Activated CD4-positive, alpha-beta T cell treated with anti-CD3 and anti-CD28 coated beads, Interleukin-10, Interleukin-2, amounts not matched to agents 100 ng/mL and 50 ng/mL, durations not matched to agents 16 hours and 8 hours (primary cell): ENCODE results near the gene FHIP1A.

Source experiments
- DNase-seq: peaks from one replicate; pipeline ENCODE4 v3.0.0-alpha.2; 2020

FHIP1A gene

DNA sequence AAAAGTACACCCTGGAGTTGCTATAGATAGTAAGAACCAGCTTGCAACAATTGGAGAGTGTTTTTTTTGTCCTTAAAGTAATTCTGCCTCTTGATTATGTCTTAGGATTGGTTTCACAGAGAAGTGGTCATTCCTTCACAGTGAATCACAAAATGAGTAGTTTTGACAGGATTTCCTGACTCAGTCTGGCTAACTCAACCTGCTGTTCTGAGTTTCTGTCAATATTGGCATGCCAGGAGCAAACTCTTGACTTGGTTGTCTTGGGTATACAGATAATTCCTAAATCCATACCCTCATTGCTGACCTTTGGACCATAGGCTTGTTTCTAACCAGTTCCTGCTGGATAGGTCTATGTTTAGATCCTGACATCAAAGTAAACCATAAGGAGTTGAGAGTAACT, 9.4 kb downstream of the FHIP1A start:
- DNase-seq = no peak

DNA sequence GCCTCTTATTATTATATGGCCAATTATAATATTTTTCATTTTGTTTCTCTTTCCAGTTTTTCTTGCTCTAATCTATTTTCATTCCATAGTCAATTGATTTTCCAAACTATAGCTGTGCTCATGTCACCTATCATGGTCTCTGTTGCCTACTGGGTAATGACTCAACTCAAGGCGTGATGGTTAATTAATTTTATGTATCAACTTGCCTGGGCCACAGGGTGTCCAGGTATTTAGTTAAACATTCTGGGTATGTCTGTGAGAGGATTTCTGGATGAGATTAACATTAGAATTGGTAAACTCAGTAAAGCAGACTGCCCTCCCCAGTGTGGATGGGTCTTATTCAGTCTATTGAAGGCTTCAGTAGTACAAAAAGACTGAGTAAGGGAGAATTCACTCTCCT, 9.9 kb downstream of the FHIP1A start:
- DNase-seq = no peak

DNA sequence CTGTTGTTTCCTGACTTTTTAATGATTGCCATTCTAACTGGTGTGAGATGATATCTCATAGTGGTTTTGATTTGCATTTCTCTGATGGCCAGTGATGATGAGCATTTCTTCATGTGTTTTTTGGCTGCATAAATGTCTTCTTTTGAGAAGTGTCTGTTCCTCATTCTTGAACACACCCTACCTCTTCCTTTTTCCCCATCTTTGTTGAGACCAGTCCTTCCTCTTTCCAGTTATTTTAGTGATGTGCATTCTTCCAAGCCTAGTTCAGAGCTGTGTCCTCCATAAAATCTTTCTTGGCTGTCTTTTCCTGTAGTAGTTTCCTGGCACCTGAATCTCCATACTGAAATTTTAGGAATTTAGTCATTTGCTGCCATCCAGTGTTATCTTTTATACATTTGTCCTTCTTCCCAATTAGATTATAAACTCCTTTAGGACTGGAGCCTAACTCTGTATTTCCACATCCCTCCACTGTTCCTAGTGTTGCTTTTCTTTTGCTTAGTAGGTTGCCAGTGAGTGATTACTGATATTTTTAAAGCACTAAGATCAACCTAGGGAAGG, 11.4 kb downstream of the FHIP1A start:
- no peak for DNase-seq

DNA sequence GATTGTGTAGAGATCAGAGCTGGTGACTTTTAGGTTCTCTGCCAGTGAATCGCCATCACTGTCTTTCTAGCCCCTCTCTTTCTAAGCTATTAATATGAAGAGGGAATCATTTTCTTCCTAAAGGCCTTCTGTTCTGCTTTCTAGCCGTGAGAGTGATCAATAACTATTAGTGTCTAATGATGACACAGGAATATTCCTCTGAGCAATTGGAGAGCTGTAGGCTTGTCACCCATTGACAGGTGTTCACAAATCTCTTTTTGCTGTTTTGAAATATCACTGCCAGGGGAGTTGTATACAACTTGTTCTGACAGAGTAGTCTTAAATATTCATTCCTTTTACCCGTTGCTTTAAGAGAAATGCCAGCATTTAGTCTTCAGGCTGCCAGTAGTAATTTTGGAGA, 13.9 kb downstream of the FHIP1A start:
- DNase-seq = no peak

DNA sequence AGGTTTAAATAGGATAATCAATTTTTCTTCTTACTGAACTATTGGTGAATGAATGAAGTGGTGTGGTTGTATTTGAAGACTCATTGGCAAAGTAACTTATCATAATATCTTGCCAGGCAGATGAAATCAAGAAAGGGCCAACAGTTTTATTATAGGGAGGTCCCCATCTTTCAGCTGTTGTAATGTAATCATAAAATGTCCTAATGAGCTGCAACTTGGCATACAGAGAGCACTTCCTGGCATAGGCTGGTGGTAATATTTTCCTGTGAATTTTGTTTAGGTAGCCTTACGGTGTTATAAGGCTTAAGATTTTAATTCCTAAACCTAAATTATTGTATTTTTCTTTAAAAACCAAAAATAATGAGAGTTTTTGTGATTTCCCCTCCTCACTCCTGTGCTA, 17.5 kb downstream of the FHIP1A start:
- no peak for DNase-seq

DNA sequence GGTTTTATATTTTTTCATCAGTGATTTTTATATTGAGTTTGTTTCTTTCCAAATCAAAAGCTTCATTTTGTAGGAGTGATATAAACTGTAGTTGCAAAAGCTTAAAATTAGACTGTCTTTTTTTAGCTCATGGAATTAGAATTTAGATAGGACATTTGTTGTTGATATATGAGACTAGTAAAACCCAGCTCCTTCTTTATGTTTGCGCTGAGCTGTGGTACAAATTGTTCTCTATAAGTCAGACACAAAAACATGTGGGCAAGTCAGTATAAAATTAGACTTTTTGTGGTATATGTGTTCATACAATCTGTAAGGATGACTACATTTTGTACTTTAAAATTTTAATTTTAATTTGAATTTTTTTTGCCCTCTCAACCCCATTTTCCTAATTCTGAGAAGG, 18.3 kb downstream of the FHIP1A start:
- no peak for DNase-seq

DNA sequence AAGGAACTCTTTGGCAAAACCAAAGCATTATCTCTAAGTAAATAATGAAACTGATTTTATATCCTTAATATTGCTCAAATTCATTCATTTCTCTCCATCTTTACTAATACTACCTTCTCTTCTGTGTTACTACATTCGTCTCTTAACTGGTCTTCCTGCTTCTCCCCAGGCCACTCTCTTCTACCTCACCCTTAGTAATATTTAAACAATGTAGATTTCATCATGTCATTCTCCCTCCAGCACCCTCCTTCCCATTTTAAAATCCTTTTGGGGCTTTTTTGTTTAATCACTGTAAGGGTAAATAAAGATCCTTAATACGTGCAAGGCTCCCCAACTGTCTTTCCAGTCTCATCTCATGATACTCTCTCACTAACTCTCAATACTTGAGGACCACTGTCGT, 19.4 kb downstream of the FHIP1A start:
- DNase-seq = no peak

DNA sequence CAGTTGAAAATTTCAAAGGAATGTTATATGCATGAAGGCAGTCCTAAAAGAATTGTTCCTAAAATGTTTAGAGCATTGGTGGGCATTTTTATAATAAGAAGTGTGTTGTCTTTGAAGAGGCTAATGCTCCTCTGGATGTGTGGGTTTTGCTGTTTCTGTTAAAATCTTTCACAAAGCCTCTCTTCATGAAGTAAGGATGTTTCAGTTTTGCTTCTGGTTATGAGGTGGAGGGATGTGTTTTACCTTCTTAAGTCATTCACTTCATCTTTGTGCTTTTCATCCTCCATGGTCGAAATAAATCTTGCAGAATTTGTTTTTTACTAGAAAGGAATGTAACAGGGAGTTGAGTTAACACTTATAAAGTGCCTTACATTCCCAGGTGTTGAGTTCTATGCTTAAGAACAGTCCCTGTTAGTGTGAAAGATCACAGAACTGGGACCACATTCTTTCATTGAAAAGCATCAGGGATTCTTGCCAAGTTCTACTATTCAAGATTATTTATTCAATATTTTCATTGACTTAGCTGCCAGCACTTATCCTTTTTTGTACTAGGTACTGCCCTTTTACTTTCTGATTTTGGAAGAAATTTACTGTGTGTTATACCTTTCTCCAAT, 21.1 kb downstream of the FHIP1A start:
- peak; percentile 7 for DNase-seq

DNA sequence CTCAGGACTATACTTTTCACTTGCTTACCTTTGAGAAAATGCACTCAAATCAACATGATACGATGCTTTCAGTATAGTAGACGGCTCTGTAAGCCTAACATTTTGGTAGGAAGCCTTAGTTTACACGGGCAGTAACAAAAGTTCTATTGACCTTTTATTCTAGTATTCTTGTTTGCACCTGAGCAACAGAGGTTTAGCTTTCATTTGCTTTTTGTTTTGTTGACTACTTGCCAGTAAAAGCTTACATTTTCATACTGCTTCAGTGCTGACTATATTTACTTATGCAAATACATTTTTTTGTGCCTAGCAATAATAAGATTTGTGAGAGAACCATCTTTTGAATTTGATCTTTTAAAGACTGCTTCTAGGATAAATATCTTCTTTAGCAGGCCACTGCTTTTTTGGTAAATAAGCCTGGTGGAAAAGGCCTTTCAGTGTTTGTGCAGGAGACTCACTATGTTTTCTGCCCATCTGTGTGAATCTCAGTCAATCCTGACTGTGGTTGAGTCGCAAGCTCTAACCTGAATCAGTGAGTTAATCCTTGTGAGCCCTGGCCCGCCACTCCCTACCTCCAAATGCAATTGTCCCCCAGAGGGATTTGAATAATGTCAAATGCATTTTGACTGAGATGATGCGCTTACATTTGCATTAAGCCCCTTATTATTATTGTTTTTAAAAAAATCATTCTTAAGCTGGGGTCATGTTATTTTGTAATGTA, 21.9 kb downstream of the FHIP1A start:
- no peak for DNase-seq

DNA sequence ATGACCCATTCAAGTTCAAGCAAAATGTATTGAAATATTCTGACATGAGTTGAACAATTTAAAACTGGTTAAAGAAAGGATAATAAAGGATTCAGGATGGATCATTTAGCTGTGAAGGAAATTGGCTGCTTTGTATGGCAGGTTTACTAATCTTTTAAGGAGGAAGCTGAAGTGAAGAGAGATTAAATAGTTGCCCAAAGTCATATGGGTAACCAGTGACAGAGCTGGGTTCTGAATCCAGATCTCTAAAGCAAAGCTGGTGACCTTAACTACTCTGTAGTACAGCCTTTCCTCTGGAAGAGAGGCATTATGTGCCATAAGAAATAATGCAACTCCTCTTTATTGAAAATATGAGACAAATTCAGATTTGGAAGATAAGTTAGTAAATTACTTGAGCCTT, 22.8 kb downstream of the FHIP1A start:
- no peak for DNase-seq

DNA sequence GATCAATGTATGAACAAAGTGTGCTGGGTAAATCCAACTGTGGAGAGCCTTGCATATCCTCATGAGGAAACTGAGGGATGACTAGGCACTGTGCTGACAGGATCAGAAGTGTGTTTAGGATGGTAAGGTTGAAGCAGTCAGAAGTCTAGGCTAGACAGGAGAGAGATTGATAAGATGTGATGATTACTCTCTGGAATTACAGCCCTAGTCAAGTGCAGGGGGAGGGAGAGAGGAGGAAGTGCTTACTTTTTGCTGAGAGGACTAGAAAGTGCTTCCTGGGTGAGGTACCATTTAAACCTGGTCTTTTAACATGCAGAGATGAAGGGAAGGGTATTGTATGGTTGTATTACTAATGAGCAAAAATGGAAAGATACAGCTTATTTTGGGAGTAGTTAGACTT, 23.7 kb downstream of the FHIP1A start:
- DNase-seq = no peak

DNA sequence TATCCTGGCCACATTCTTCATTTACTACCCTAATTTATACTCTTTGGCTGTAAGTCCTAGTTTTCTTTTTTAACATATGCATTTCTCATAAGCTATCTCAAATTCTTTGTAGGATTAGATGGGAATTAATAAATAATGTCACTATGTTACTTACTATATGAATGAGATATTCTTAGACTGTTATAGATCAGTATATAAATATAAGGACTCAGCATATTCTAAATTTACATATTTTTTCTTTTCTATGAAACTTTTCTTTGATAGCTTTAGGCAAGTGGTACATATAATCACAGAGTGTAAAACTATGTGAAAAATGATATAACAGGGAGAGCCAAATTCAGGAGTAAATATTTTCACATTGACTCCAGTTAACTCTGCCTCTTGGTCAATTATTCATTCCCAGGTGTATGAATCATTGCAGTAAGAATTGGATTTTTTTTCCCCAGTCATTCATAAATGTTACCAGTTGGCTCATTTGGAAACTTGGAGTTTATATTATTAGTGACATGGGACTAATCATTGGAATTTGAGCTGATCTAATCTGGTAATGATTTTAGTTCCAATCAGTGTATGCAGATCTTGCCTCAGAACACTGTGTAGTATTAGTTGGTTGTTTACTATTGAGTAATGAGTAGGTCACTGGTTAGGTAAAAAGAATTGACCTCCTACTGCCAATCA, 25.3 kb downstream of the FHIP1A start:
- no peak for DNase-seq

DNA sequence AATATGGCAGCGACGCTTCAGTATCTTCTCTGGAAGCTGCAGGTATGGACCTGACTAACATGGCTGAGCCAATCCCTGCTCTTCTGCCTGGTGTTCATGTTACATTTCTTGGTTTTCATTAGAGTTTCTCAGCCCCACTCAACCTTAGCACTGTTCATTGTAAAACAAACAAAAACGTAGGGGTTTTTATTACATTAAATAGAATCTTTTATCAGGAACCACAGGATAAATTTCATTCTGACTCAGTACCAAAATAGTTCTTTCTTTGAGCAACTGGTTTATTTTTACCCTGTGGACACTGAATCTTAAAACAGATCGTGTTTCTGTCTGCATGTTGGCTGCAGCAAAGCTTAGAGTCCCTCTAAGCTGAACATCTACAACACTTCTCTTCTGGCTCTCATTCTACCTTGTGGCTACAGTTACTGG, 27.1 kb downstream of the FHIP1A start:
- no peak for DNase-seq

DNA sequence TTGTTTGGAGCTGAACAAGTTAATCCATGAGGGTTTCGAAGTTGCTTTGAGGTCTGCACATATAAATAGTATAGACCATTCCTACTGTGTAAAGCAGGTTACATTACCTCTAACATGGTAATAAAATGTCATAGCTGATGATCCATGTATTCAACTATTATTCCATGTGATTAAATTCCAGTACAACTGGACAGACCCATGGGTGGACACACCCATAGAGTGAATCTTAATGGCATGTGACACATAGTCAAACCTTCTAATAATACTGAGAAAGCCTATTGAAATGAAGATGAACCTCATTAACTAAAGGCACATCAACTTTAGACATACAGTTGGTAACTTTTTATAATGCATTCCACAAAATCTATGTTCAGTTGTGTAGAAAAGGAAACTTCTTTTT, 28.5 kb downstream of the FHIP1A start:
- DNase-seq = no peak

DNA sequence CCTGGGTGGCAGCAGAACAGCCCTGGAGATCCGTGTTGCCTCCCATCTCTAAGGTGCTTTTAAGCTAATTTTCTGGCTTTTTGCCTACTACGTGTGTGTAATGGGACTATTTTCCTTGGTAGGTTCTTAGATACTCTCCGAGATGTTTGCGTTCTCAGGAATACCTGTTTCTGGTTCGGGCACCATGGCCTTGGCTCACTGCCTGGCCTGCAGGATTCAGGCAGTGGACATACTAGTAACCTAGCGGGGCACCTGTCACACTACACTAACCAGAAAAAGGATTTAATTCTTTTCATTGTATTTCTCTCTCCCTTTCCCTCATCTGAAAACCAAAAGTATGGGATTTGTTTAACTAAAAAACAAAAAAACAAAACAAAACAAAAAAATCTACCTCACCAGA, 29.2 kb downstream of the FHIP1A start:
- no peak for DNase-seq

DNA sequence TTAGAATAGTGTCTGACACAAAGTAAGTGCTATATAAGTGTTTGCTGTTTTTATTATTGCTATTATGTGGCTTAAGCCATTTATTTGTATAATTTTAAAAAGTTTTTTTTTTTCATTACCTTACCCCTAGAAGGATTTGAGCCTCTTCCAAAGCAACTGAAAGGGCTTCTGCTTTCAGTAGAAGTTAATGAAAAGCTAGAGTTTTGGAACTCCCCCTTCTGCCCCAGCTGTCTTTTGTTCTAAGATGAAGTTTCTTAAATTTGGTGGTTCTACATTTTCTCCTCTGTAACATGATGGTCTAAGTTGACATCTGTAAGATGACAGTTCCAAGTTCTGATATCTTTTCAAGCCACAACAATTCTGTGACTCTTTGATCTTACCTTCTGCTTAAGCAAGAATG, 30.3 kb downstream of the FHIP1A start:
- DNase-seq = no peak

DNA sequence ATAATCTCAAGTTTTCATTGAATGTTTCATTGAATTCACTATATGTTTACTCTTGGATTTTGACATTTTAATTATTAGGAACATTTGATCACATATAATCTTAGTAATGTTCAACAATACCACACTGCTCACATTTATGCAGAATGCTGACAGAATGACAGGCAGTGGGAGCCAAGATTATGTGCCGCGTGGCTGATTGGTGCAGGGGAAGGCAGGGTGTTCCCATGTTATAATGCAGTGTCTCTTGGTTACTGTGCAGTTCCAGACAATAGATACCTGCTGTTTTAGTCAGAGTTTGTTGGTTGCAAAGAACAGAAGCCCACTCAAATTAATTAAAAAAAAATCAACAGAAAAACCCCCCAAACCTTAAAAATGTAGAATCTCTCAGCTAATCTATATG, 33.0 kb downstream of the FHIP1A start:
- DNase-seq = no peak

DNA sequence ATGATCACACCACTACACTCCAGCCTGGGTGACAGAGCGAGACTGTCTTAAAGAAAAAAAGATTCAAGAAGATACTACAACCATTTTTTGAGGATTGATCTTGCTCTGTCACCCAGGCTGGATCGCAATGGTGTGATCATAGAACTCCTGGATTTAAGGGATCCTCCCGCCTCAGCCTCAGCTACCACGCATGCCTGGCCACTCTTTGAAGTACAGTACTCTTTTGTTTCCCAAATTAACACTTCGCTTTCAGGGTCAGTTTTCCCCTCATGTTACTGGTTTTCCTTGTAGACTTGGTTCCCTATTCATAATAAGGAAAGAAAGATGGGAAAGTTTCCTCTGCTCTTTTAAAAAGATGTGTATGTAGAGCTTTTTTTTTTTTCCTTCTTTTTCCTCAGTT, 34.3 kb downstream of the FHIP1A start:
- DNase-seq = no peak

DNA sequence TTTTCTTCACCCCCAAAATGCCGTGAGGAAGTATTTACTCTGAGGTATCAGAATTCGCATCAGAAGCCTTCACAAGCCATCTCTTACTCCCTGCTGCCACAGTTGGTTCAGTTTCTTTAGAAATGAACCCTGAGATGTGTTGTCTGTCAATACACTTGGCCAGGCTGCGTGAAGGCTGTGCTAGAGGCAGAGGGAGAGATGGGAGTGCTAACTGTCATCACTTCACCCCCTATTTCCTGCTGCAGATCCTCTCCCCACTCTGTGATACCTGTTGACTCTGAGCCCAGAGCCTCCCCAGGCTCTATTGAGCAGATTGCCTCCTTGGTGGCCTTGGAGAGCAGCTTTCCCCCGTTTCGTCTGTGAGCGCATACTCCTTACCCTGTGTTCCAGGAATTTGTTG, 34.8 kb downstream of the FHIP1A start:
- DNase-seq = no peak

DNA sequence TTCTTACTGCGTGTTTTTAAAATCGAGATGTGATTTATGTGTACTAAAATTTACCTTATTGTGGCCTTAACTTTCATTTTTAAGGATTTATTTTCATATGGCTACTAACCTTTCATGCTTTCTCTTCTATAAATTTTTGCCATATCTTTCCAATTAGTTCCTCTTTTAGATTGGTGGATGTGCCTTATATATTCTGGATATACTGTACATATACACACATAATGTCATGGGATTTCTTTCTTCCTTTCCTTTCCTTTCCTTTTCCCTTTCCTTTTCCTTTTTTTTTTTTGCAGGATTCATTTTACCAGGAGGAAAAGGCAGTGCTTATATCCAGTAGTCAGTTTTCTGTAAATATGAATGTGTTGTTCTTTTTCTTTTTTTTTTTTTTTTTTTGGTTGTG, 37.2 kb downstream of the FHIP1A start:
- DNase-seq = no peak

DNA sequence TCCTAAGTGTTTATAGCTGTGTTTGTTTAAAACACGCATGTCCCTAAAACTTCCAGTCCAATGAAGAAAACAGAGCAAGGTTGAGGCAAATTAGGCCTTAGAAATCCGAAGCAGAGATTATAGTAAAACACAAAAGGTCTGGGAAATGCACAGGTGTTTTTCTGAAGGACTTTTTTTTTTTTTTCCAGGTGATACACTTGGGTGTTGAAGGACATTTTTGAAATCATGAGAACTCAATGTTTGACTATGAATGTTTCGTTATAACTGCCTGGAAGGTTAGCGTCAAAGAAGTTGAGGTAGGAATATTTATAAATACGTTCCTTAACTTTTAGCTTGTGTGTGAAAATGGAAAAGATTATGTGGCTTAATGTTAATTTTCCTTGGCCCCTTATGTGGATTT, 45.5 kb downstream of the FHIP1A start:
- DNase-seq = no peak

DNA sequence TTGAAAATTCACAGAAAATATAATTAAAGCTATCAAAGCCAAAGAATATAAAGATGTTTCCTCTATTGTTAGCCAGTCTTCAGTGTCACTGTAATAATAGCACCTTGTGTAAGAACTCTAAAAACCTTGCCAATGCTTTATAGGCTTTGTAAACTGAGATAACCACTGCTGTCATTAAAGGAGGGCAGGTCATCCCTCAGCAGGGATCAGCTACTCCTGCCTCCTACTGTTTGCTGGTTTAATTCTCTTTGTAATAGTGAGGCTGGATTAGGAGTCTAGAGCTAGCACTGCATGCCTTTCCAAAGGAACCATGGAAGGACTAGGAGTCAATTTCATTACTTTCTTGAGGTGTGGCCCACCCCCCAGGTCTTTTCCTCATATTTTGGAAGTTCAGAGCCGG, 46.2 kb downstream of the FHIP1A start:
- no peak for DNase-seq

DNA sequence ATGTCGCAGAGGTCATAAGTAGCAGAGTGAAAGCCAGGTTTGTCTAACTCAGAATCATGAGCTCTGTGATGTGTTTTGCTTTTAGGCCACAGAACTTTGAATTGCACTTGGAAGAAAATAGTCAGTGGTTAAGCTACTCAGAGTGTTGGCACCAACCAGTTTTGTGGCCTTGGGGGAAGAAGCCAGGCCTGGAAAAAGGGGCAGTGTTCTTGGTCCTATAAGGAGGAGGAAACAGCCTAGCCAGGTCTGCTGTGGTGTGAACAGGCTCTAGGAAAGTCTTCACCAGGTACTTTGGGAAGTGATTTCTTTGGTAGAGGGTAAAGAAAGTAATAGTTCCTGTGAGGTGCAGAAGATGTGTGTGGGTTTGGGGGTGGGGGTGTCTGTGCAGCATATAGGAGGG, 49.2 kb downstream of the FHIP1A start:
- DNase-seq = no peak
